ENCODE data around the gene DUSP14. TPM values are rescaled to one million over a fixed set of nuclear protein-coding genes. Genes with fewer than 3 reads are reported as not detected.
"Not testable (repeated sequence)": the region's sequence is repeated elsewhere in the genome, so short reads cannot be mapped to it uniquely, and the experiment has no call there.

Gene DUSP14
- total RNA-seq, 6 donors from 2014 or later: 4.2 to 40.0 (median 9.4) TPM

- no peak overlapping the region for H3K27ac ChIP-seq
- H3K36me3 ChIP-seq: peaks cover 0 to 2% (median under 1%) of the 10 kb centered on the region in 4 donors
- 94 to 95% methylated on average over 7 to 8 of the region's 9 CpGs for WGBS, 2 donors
- TF ChIP-seq POLR2A (IDR thresholded peaks at IDR 0.05) (no peak), EP300 (IDR thresholded peaks at IDR 0.05) (no peak), POLR2AphosphoS5 (IDR thresholded peaks at IDR 0.05) (no peak)
- TF ChIP-seq, protein P1, sequence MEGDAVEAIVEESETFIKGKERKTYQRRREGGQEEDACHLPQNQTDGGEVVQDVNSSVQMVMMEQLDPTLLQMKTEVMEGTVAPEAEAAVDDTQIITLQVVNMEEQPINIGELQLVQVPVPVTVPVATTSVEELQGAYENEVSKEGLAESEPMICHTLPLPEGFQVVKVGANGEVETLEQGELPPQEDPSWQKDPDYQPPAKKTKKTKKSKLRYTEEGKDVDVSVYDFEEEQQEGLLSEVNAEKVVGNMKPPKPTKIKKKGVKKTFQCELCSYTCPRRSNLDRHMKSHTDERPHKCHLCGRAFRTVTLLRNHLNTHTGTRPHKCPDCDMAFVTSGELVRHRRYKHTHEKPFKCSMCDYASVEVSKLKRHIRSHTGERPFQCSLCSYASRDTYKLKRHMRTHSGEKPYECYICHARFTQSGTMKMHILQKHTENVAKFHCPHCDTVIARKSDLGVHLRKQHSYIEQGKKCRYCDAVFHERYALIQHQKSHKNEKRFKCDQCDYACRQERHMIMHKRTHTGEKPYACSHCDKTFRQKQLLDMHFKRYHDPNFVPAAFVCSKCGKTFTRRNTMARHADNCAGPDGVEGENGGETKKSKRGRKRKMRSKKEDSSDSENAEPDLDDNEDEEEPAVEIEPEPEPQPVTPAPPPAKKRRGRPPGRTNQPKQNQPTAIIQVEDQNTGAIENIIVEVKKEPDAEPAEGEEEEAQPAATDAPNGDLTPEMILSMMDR (IDR thresholded peaks at IDR 0.05): no peak
- no peak overlapping the region for H3K4me3 ChIP-seq
- DNase-seq: no peak
- H3K4me1 ChIP-seq: no peaks in the 10 kb centered on the region
- no peak for ATAC-seq (ENCODE audit: low FRiP score in 2 of 2)
- H3K9me3 ChIP-seq: no peaks in the 10 kb centered on the region
- no peaks in the 10 kb centered on the region for H3K27me3 ChIP-seq
Observed at GRCh38 chr17:37507111-37507510, 17.4 kb downstream of the DUSP14 start.

GRCh38 chr17:37510056-37510455 is 20.4 kb downstream of the DUSP14 start:
- peaks cover 0 to 28% (median 16%) of the 10 kb centered on the region in 4 donors for H3K36me3 ChIP-seq
- 94 to 95% methylated on average over 15 to 17 of the region's 17 CpGs for WGBS, 2 donors
- no peak overlapping the region for H3K4me3 ChIP-seq
- H3K27ac ChIP-seq: no peak overlapping the region
- no peaks in the 10 kb centered on the region for H3K27me3 ChIP-seq
- DNase-seq (peak in 1 of 2 donors; percentile 73), ATAC-seq (ENCODE audit: low FRiP score in 2 of 2) (no peak)
- H3K9me3 ChIP-seq: no peaks in the 10 kb centered on the region
- H3K4me1 ChIP-seq: no peaks in the 10 kb centered on the region
- TF ChIP-seq, protein P1 (IDR thresholded peaks at IDR 0.05): no peak
- TF ChIP-seq POLR2A (IDR thresholded peaks at IDR 0.05) (no peak), POLR2AphosphoS5 (IDR thresholded peaks at IDR 0.05) (no peak), EP300 (IDR thresholded peaks at IDR 0.05) (no peak)

- peaks cover 0 to 42% (median 19%) of the 10 kb centered on the region in 4 donors for H3K36me3 ChIP-seq
- not testable (repeated sequence) for DNase-seq; H3K27ac ChIP-seq; H3K27me3 ChIP-seq; H3K9me3 ChIP-seq; ATAC-seq (ENCODE audit: low FRiP score in 2 of 2); H3K4me1 ChIP-seq; H3K4me3 ChIP-seq
- WGBS, 2 donors: 91 to 100% methylated on average over 1 of the region's 1 CpG
Observed at GRCh38 chr17:37511642-37512041, 22.0 kb downstream of the DUSP14 start.

DNA sequence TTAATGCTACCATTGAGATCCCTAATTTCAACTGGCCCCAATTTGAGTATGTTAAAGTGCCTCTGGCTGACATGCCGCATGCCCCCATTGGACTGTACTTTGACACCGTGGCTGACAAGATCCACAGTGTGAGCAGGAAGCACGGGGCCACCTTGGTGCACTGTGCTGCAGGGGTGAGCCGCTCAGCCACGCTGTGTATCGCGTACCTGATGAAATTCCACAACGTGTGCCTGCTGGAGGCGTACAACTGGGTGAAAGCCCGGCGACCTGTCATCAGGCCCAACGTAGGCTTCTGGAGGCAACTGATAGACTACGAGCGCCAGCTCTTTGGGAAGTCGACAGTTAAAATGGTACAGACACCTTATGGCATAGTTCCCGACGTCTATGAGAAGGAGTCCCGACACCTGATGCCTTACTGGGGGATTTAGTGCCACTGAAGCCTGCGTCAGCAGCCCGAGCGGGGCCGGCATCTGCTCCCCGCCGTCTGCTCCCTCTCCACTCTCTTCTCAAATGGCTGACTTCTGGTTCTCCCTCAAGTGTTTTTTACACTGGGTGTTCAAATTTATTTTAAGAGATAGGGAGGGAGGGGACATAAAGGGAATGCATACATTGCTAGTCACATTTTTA is 22.9 kb downstream of the DUSP14 start:
- 85 to 86% methylated on average over 13 to 24 of the region's 24 CpGs for WGBS, 2 donors
- Histone ChIP-seq H3K4me3 (no peak overlapping the region), H3K4me1 (no peaks in the 10 kb centered on the region), H3K27ac (no peak overlapping the region), H3K9me3 (no peaks in the 10 kb centered on the region), H3K27me3 (no peaks in the 10 kb centered on the region), H3K36me3 (peaks cover under 1 to 51% (median 28%) of the 10 kb centered on the region in 4 donors)
- no peak for TF ChIP-seq POLR2A (IDR thresholded peaks at IDR 0.05)
- no peak for TF ChIP-seq POLR2AphosphoS5 (IDR thresholded peaks at IDR 0.05)
- TF ChIP-seq, protein P1 (IDR thresholded peaks at IDR 0.05): no peak
- TF ChIP-seq EP300 (IDR thresholded peaks at IDR 0.05): no peak
- DNase-seq: no peak
- no peak for ATAC-seq (ENCODE audit: low FRiP score in 2 of 2)

DNA sequence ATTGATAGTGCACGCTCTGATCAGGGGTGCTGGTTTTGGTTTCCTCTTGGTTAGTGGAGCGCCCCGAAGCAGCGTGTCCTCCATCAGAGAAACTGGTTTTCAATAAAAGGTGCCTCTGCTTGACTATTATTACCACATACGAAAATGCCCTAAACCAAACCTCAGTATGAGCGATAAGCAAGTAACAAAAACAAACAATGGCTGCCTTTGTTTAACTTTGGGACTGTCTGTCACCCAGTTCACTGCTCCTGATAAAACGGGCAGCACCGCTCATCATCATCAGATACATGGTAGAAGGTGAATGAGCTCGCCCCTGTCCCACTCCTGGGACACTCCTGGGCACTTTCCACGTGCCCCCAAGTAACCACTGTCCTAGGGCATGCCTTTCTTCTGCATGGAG is 24.0 kb downstream of the DUSP14 start:
- Histone ChIP-seq H3K27ac (no peak overlapping the region), H3K4me3 (no peak overlapping the region), H3K36me3 (peaks cover 6 to 62% (median 39%) of the 10 kb centered on the region in 4 donors), H3K27me3 (no peaks in the 10 kb centered on the region), H3K9me3 (no peaks in the 10 kb centered on the region), H3K4me1 (no peaks in the 10 kb centered on the region)
- 84 to 98% methylated on average over 10 of the region's 10 CpGs for WGBS, 2 donors
- DNase-seq: no peak
- TF ChIP-seq EP300 (IDR thresholded peaks at IDR 0.05): no peak
- no peak for TF ChIP-seq POLR2A (IDR thresholded peaks at IDR 0.05)
- TF ChIP-seq, protein P1 (IDR thresholded peaks at IDR 0.05): no peak
- TF ChIP-seq POLR2AphosphoS5 (IDR thresholded peaks at IDR 0.05): no peak
- no peak for ATAC-seq (ENCODE audit: low FRiP score in 2 of 2)

Data from upper lobe of left lung (tissue), 6 donors.